Gastroesophageal sphincter (tissue), 3 donors: Measurements from ENCODE around the gene NFE2L3.
"Not testable (repeated sequence)": the region's sequence is repeated elsewhere in the genome, so short reads cannot be mapped to it uniquely, and the experiment has no call there.

Experiments used
- CTCF ChIP-seq, 4 experiments: fragments of 200-600 bp in 2 of 4; fragments of 450-650 bp in 2 of 4; sonication (generic) in 1 of 4; IDR thresholded peaks; one replicate each; pipeline ENCODE4 v1.5.1; 2017 to 2019; ENCODE audit warnings: antibody characterized with exemption in 4 of 4, mild to moderate bottlenecking in 2 of 4, moderate library complexity in 2 of 4
- EP300 ChIP-seq: sonication (generic); formaldehyde crosslinking; IDR thresholded peaks from one replicate; pipeline ENCODE4 v1.6.1; 2017; ENCODE audit warnings: antibody characterized with exemption, mild to moderate bottlenecking
- POLR2A ChIP-seq, 2 donors: fragments of 450-650 bp; IDR thresholded peaks; one replicate each; pipeline ENCODE4 v1.6.1; 2017; ENCODE audit warnings: antibody characterized with exemption in 2 of 2, mild to moderate bottlenecking in 2 of 2, moderate library complexity in 1 of 2

GRCh38 chr7:26148307-26148700, 3.7 kb upstream of the NFE2L3 start:
- TF ChIP-seq CTCF (IDR thresholded peaks at IDR 0.05); EP300; POLR2A (IDR thresholded peaks at IDR 0.05): not testable (repeated sequence)
